ENCODE measurements around the gene NFYB.
"Not testable (repeated sequence)": the region's sequence is repeated elsewhere in the genome, so short reads cannot be mapped to it uniquely, and the experiment has no call there.

NFYB gene

GRCh38 chr12:104114834-104115586, 23.0 kb downstream of the NFYB start:
- not testable (repeated sequence) for H3K4me1 ChIP-seq (ENCODE audit: insufficient read depth, low read length); H3K36me3 ChIP-seq (ENCODE audit: insufficient read depth, low read length); H3K9ac ChIP-seq (ENCODE audit: low read depth, low read length); H3K9me3 ChIP-seq (ENCODE audit: control insufficient read depth, insufficient read depth, low read length)

DNA sequence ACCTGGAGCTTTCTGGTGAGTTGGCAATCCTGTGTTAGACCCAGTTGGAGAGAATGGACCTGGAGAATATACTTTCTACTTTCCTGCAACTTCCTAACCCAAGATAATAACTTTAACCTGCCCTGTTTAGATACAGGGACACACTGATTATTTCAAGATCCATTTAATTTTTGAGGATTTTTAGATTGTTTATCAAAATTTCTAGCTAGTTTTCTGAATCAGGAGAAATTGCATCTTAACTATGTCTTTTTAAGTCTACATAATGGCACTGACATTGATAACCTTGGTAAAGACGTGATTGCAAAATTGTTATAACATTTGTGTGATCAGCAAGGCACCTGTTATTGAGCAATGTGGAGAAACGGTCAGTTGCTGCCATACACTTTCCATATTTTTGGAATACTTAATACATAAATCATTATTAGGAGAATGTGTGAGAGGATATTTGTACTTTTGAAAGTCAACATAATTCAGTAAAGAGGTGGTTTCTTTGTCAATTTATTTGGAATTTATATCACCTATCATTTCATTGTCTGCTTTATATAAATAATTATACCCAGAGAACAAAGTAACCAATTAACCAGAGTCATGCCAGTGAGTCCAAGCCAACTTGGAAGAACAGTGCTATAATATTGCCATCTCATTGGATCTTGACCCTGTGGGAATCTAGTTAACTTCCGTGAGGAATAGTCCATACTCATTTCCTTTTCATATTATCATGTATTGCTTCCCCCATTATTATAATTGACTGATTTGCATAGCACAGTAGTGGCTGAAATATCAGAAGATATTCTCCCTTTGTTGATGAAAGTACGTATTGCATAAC, 28.4 kb downstream of the NFYB start:
- Histone ChIP-seq H3K9me3 (ENCODE audit: control insufficient read depth, insufficient read depth, low read length) (no peaks in the 10 kb centered on the region), H3K9ac (ENCODE audit: low read depth, low read length) (no peak overlapping the region), H3K36me3 (ENCODE audit: insufficient read depth, low read length) (no peaks in the 10 kb centered on the region), H3K4me1 (ENCODE audit: insufficient read depth, low read length) (peaks cover 9% of the 10 kb centered on the region)

GRCh38 chr12:104108755-104109445, 29.1 kb downstream of the NFYB start:
- Histone ChIP-seq H3K36me3 (ENCODE audit: insufficient read depth, low read length) (no peaks in the 10 kb centered on the region), H3K9ac (ENCODE audit: low read depth, low read length) (no peak overlapping the region), H3K9me3 (ENCODE audit: control insufficient read depth, insufficient read depth, low read length) (no peaks in the 10 kb centered on the region), H3K4me1 (ENCODE audit: insufficient read depth, low read length) (peaks cover 9% of the 10 kb centered on the region)

GRCh38 chr12:104106965-104107364, 31.0 kb downstream of the NFYB start:
- Histone ChIP-seq H3K9ac (ENCODE audit: low read depth, low read length) (no peak overlapping the region), H3K9me3 (ENCODE audit: control insufficient read depth, insufficient read depth, low read length) (no peaks in the 10 kb centered on the region), H3K4me1 (ENCODE audit: insufficient read depth, low read length) (peaks cover 9% of the 10 kb centered on the region), H3K36me3 (ENCODE audit: insufficient read depth, low read length) (no peaks in the 10 kb centered on the region)

DNA sequence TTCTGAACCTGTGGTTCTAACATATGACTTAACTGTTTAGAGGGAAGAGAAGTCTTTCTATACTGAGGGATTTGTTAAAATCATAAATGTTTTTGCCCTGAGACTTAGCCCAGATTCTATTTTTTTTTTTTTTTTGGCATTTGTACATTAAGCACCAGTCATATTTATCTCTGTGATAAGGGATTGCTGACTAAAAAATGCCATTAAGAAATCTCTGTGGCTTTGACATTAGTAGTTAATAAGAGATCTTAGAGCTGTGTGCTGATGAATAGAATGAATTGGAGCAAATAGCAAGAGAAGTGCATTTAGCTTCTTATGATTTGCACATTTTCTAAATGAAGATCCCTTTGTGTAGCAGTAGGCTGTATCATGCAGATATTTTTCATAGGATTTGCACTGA, 32.5 kb downstream of the NFYB start:
- no peaks in the 10 kb centered on the region for H3K9me3 ChIP-seq (ENCODE audit: control insufficient read depth, insufficient read depth, low read length)
- H3K4me1 ChIP-seq (ENCODE audit: insufficient read depth, low read length): peaks cover 9% of the 10 kb centered on the region
- H3K9ac ChIP-seq (ENCODE audit: low read depth, low read length): no peak overlapping the region
- no peaks in the 10 kb centered on the region for H3K36me3 ChIP-seq (ENCODE audit: insufficient read depth, low read length)

GRCh38 chr12:104097954-104098353, 40.1 kb downstream of the NFYB start:
- H3K4me1 ChIP-seq (ENCODE audit: insufficient read depth, low read length): no peaks in the 10 kb centered on the region
- no peaks in the 10 kb centered on the region for H3K9me3 ChIP-seq (ENCODE audit: control insufficient read depth, insufficient read depth, low read length)
- no peaks in the 10 kb centered on the region for H3K36me3 ChIP-seq (ENCODE audit: insufficient read depth, low read length)
- no peak overlapping the region for H3K9ac ChIP-seq (ENCODE audit: low read depth, low read length)

DNA sequence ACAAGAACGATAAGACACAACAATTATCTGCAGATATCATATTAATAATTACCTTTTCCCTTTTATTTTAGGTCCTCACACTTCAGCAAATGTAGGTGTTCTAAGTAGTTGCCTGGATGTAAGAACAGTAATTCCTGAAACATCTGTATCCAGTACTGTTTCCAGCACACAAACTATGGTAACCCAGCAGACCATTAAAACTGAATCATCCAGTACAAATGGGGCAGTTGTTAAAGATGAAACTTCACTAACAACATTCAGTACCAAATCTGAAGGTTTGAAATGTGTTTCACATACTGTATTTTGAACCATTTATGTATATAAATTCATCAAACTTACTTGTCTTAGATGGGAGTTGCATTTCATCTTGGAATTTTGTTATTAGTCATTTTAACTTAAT, 42.7 kb downstream of the NFYB start:
- Histone ChIP-seq H3K9me3 (ENCODE audit: control insufficient read depth, insufficient read depth, low read length) (no peaks in the 10 kb centered on the region), H3K4me1 (ENCODE audit: insufficient read depth, low read length) (peaks cover 3% of the 10 kb centered on the region; the same call in 1 of the 2 replicates), H3K36me3 (ENCODE audit: insufficient read depth, low read length) (no peaks in the 10 kb centered on the region), H3K9ac (ENCODE audit: low read depth, low read length) (no peak overlapping the region)

GRCh38 chr12:104094284-104094683, 43.7 kb downstream of the NFYB start:
- no peak overlapping the region for H3K9ac ChIP-seq (ENCODE audit: low read depth, low read length)
- H3K36me3 ChIP-seq (ENCODE audit: insufficient read depth, low read length): no peaks in the 10 kb centered on the region

GRCh38 chr12:104091136-104091535, 46.9 kb downstream of the NFYB start:
- Histone ChIP-seq H3K36me3 (ENCODE audit: insufficient read depth, low read length) (no peaks in the 10 kb centered on the region), H3K9ac (ENCODE audit: low read depth, low read length) (no peak overlapping the region), H3K9me3 (ENCODE audit: control insufficient read depth, insufficient read depth, low read length) (no peaks in the 10 kb centered on the region), H3K4me1 (ENCODE audit: insufficient read depth, low read length) (peaks cover 3% of the 10 kb centered on the region; the same call in 1 of the 2 replicates)

More at GRCh38 chr12:104094284-104094683, 43.7 kb downstream of the NFYB start:
- Histone ChIP-seq H3K4me1 (ENCODE audit: insufficient read depth, low read length) (peaks cover 3% of the 10 kb centered on the region; the same call in 1 of the 2 replicates), H3K9me3 (ENCODE audit: control insufficient read depth, insufficient read depth, low read length) (no peaks in the 10 kb centered on the region)

- Histone ChIP-seq H3K36me3 (ENCODE audit: insufficient read depth, low read length) (no peaks in the 10 kb centered on the region), H3K9ac (ENCODE audit: low read depth, low read length) (no peak overlapping the region), H3K4me1 (ENCODE audit: insufficient read depth, low read length) (peaks cover 3% of the 10 kb centered on the region; the same call in 1 of the 2 replicates), H3K9me3 (ENCODE audit: control insufficient read depth, insufficient read depth, low read length) (no peaks in the 10 kb centered on the region)
Measured at GRCh38 chr12:104090685-104091084, 47.3 kb downstream of the NFYB start.

- no peaks in the 10 kb centered on the region for H3K4me1 ChIP-seq (ENCODE audit: insufficient read depth, low read length)
- no peaks in the 10 kb centered on the region for H3K36me3 ChIP-seq (ENCODE audit: insufficient read depth, low read length)
- H3K9me3 ChIP-seq (ENCODE audit: control insufficient read depth, insufficient read depth, low read length): no peaks in the 10 kb centered on the region
- H3K9ac ChIP-seq (ENCODE audit: low read depth, low read length): no peak overlapping the region
Measured at GRCh38 chr12:104083769-104084475, 54.1 kb downstream of the NFYB start.

- H3K9ac ChIP-seq (ENCODE audit: low read depth, low read length): no peak overlapping the region
- H3K4me1 ChIP-seq (ENCODE audit: insufficient read depth, low read length): no peaks in the 10 kb centered on the region
- H3K36me3 ChIP-seq (ENCODE audit: insufficient read depth, low read length): no peaks in the 10 kb centered on the region
- H3K9me3 ChIP-seq (ENCODE audit: control insufficient read depth, insufficient read depth, low read length): no peaks in the 10 kb centered on the region
Measured at GRCh38 chr12:104080764-104081163, 57.2 kb downstream of the NFYB start.

- Histone ChIP-seq H3K4me1 (ENCODE audit: insufficient read depth, low read length) (no peaks in the 10 kb centered on the region), H3K9ac (ENCODE audit: low read depth, low read length) (no peak overlapping the region), H3K9me3 (ENCODE audit: control insufficient read depth, insufficient read depth, low read length) (no peaks in the 10 kb centered on the region), H3K36me3 (ENCODE audit: insufficient read depth, low read length) (no peaks in the 10 kb centered on the region)
Measured at GRCh38 chr12:104079024-104079423, 59.0 kb downstream of the NFYB start.

- H3K9ac ChIP-seq (ENCODE audit: low read depth, low read length): no peak overlapping the region
- no peaks in the 10 kb centered on the region for H3K36me3 ChIP-seq (ENCODE audit: insufficient read depth, low read length)
- H3K9me3 ChIP-seq (ENCODE audit: control insufficient read depth, insufficient read depth, low read length): no peaks in the 10 kb centered on the region
- H3K4me1 ChIP-seq (ENCODE audit: insufficient read depth, low read length): no peaks in the 10 kb centered on the region
Measured at GRCh38 chr12:104073699-104074098, 64.3 kb downstream of the NFYB start.
